ENCODE data around the gene SFSWAP. TPM values are rescaled to one million over a fixed set of nuclear protein-coding genes. Genes with fewer than 3 reads are reported as not detected.
"Not testable (repeated sequence)": the region's sequence is repeated elsewhere in the genome, so short reads cannot be mapped to it uniquely, and the experiment has no call there.

SFSWAP gene
- polyA plus RNA-seq, 2 donors, result 20.8 to 27.9 TPM

DNA sequence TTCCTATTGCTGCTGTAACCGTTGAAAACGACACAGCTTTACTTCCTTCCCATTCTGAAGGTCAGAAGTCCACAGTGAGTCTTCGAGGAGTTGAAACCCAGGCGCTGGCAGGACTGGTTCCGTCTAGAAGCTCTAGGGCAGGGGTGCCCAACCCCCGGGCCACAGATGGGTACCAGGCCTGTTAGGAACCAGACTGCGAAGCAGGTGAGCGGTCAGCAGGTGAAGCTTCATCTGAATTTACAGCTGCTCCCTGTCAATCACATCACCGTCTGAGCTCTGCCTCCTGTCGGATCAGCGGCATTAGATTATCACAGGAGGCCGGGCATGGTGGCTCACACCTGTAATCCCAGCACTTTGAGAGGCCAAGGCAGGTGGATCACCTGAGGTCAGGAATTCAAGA is 12.6 kb upstream of the SFSWAP start:
- H3K4me1 ChIP-seq (ENCODE audit: control insufficient read depth in 2 of 2, insufficient read depth in 2 of 2, low read length in 1 of 2), result no peaks in the 10 kb centered on the region
- H3K27me3 ChIP-seq (ENCODE audit: control insufficient read depth in 1 of 2, insufficient read depth in 2 of 2, low read length in 2 of 2), result no peaks in the 10 kb centered on the region
- 75 to 78% methylated on average over 12 of the region's 12 CpGs for WGBS, 2 donors
- H3K27ac ChIP-seq (ENCODE audit: low read depth in 2 of 2, low read length in 1 of 2), result no peak overlapping the region
- no peak overlapping the region for H3K4me3 ChIP-seq (ENCODE audit: low read depth in 1 of 2, low read length in 2 of 2)
- no peaks in the 10 kb centered on the region for H3K36me3 ChIP-seq (ENCODE audit: control insufficient read depth in 2 of 2, insufficient read depth in 2 of 2, low read length in 1 of 2)
- H3K9me3 ChIP-seq (ENCODE audit: control insufficient read depth in 2 of 2, insufficient read depth in 1 of 2, low read depth in 1 of 2, low read length in 1 of 2), result no peaks in the 10 kb centered on the region

- Histone ChIP-seq H3K9me3 (ENCODE audit: control insufficient read depth in 2 of 2, insufficient read depth in 1 of 2, low read depth in 1 of 2, low read length in 1 of 2) (no peaks in the 10 kb centered on the region), H3K36me3 (ENCODE audit: control insufficient read depth in 2 of 2, insufficient read depth in 2 of 2, low read length in 1 of 2) (no peaks in the 10 kb centered on the region)
- WGBS, 2 donors, result 53 to 62% methylated on average over 5 of the region's 5 CpGs
These were observed 11.5 kb upstream of the SFSWAP start for GRCh38 chr12:131699434-131699833.

GRCh38 chr12:131700271-131700670 is 10.6 kb upstream of the SFSWAP start:
- Histone ChIP-seq H3K9me3 (ENCODE audit: control insufficient read depth in 2 of 2, insufficient read depth in 1 of 2, low read depth in 1 of 2, low read length in 1 of 2) (peaks cover 0 to 3% of the 10 kb centered on the region in 2 donors), H3K4me1 (ENCODE audit: control insufficient read depth in 2 of 2, insufficient read depth in 2 of 2, low read length in 1 of 2) (no peaks in the 10 kb centered on the region), H3K4me3 (ENCODE audit: low read depth in 1 of 2, low read length in 2 of 2) (no peak overlapping the region), H3K36me3 (ENCODE audit: control insufficient read depth in 2 of 2, insufficient read depth in 2 of 2, low read length in 1 of 2) (no peaks in the 10 kb centered on the region), H3K27me3 (ENCODE audit: control insufficient read depth in 1 of 2, insufficient read depth in 2 of 2, low read length in 2 of 2) (no peaks in the 10 kb centered on the region), H3K27ac (ENCODE audit: low read depth in 2 of 2, low read length in 1 of 2) (no peak overlapping the region)
- 81 to 85% methylated on average over 8 of the region's 8 CpGs for WGBS, 2 donors

More at GRCh38 chr12:131699434-131699833, 11.5 kb upstream of the SFSWAP start:
- Histone ChIP-seq H3K27ac (ENCODE audit: low read depth in 2 of 2, low read length in 1 of 2) (no peak overlapping the region), H3K27me3 (ENCODE audit: control insufficient read depth in 1 of 2, insufficient read depth in 2 of 2, low read length in 2 of 2) (no peaks in the 10 kb centered on the region), H3K4me1 (ENCODE audit: control insufficient read depth in 2 of 2, insufficient read depth in 2 of 2, low read length in 1 of 2) (no peaks in the 10 kb centered on the region), H3K4me3 (ENCODE audit: low read depth in 1 of 2, low read length in 2 of 2) (no peak overlapping the region)

GRCh38 chr12:131701705-131702572 is 9.0 kb upstream of the SFSWAP start:
- WGBS, 2 donors, result 90% methylated on average over 10 to 12 of the region's 14 CpGs
- H3K27ac ChIP-seq (ENCODE audit: low read depth in 2 of 2, low read length in 1 of 2), result no peak overlapping the region
- no peak overlapping the region for H3K4me3 ChIP-seq (ENCODE audit: low read depth in 1 of 2, low read length in 2 of 2)
- no peaks in the 10 kb centered on the region for H3K4me1 ChIP-seq (ENCODE audit: control insufficient read depth in 2 of 2, insufficient read depth in 2 of 2, low read length in 1 of 2)
- H3K9me3 ChIP-seq (ENCODE audit: control insufficient read depth in 2 of 2, insufficient read depth in 1 of 2, low read depth in 1 of 2, low read length in 1 of 2), result peaks cover 0 to 3% of the 10 kb centered on the region in 2 donors
- no peaks in the 10 kb centered on the region for H3K27me3 ChIP-seq (ENCODE audit: control insufficient read depth in 1 of 2, insufficient read depth in 2 of 2, low read length in 2 of 2)
- no peaks in the 10 kb centered on the region for H3K36me3 ChIP-seq (ENCODE audit: control insufficient read depth in 2 of 2, insufficient read depth in 2 of 2, low read length in 1 of 2)

DNA sequence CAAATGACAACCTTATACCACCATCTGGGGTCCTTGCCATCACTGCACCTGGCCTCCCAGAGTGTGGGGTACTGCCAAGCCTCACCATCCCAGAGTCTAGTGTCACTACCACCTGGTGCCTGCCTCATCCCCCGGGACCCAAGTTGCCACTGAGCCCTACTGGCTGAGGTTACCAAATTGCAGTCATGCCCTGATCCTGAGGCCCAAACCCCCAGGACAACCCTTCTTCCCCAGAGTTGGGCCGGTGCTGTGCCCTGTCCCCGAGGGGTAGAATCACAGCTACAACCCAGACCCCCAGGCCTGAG is 8.4 kb upstream of the SFSWAP start:
- H3K4me3 ChIP-seq (ENCODE audit: low read depth in 1 of 2, low read length in 2 of 2), result no peak overlapping the region
- no peaks in the 10 kb centered on the region for H3K36me3 ChIP-seq (ENCODE audit: control insufficient read depth in 2 of 2, insufficient read depth in 2 of 2, low read length in 1 of 2)
- H3K27me3 ChIP-seq (ENCODE audit: control insufficient read depth in 1 of 2, insufficient read depth in 2 of 2, low read length in 2 of 2), result no peaks in the 10 kb centered on the region
- 89 to 94% methylated on average over 3 of the region's 3 CpGs for WGBS, 2 donors
- no peaks in the 10 kb centered on the region for H3K4me1 ChIP-seq (ENCODE audit: control insufficient read depth in 2 of 2, insufficient read depth in 2 of 2, low read length in 1 of 2)
- peaks cover 0 to 3% of the 10 kb centered on the region in 2 donors for H3K9me3 ChIP-seq (ENCODE audit: control insufficient read depth in 2 of 2, insufficient read depth in 1 of 2, low read depth in 1 of 2, low read length in 1 of 2)
- no peak overlapping the region for H3K27ac ChIP-seq (ENCODE audit: low read depth in 2 of 2, low read length in 1 of 2)

DNA sequence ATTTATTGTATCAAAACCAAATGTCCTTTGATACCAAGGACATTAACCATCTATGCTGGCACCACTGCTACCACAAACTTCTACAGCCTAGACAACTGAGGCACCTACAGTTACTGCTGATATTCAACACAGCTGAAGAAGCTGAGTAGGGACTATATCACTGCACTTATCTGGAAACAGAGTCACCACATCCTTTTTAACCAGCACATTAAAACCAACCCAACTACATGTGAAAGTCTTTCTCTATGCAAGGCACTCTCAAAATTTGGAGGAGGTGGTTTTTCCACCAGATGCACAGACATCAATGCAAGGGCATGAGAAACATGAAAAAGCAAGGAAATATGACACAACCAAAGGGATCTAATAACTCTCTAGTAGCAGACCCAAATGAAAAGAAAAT is 7.7 kb upstream of the SFSWAP start:
- H3K4me3 ChIP-seq (ENCODE audit: low read depth in 1 of 2, low read length in 2 of 2), result no peak overlapping the region
- H3K27me3 ChIP-seq (ENCODE audit: control insufficient read depth in 1 of 2, insufficient read depth in 2 of 2, low read length in 2 of 2), result no peaks in the 10 kb centered on the region
- no peaks in the 10 kb centered on the region for H3K36me3 ChIP-seq (ENCODE audit: control insufficient read depth in 2 of 2, insufficient read depth in 2 of 2, low read length in 1 of 2)

DNA sequence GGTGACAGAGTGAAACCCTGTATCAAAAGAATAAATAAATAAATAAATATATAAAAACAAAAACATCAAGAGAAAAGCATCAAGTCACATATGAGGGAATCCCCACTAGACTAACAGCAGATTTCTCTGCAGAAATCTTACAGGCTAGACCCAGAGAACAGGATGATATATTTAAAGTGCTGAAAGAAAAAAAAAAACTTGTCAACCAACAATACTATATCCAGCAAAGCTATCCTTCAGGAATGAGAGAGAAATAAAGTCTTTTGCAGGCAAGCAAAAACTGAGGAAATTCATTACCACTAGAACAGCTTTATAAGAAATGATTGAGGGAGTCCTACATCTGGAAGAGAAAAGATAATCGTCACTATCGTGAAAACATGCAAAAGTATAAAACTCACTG is 6.4 kb upstream of the SFSWAP start:
- Histone ChIP-seq H3K4me1 (ENCODE audit: control insufficient read depth in 2 of 2, insufficient read depth in 2 of 2, low read length in 1 of 2) (no peaks in the 10 kb centered on the region), H3K4me3 (ENCODE audit: low read depth in 1 of 2, low read length in 2 of 2) (no peak overlapping the region), H3K36me3 (ENCODE audit: control insufficient read depth in 2 of 2, insufficient read depth in 2 of 2, low read length in 1 of 2) (no peaks in the 10 kb centered on the region), H3K27ac (ENCODE audit: low read depth in 2 of 2, low read length in 1 of 2) (no peak overlapping the region), H3K9me3 (ENCODE audit: control insufficient read depth in 2 of 2, insufficient read depth in 1 of 2, low read depth in 1 of 2, low read length in 1 of 2) (peaks cover 0 to 3% of the 10 kb centered on the region in 2 donors), H3K27me3 (ENCODE audit: control insufficient read depth in 1 of 2, insufficient read depth in 2 of 2, low read length in 2 of 2) (no peaks in the 10 kb centered on the region)
- WGBS, 2 donors, result 97 to 98% methylated on average over 2 of the region's 2 CpGs

More for the DNA sequence above, 7.7 kb upstream of the SFSWAP start:
- Histone ChIP-seq H3K27ac (ENCODE audit: low read depth in 2 of 2, low read length in 1 of 2) (no peak overlapping the region), H3K9me3 (ENCODE audit: control insufficient read depth in 2 of 2, insufficient read depth in 1 of 2, low read depth in 1 of 2, low read length in 1 of 2) (peaks cover 0 to 3% of the 10 kb centered on the region in 2 donors), H3K4me1 (ENCODE audit: control insufficient read depth in 2 of 2, insufficient read depth in 2 of 2, low read length in 1 of 2) (no peaks in the 10 kb centered on the region)

DNA sequence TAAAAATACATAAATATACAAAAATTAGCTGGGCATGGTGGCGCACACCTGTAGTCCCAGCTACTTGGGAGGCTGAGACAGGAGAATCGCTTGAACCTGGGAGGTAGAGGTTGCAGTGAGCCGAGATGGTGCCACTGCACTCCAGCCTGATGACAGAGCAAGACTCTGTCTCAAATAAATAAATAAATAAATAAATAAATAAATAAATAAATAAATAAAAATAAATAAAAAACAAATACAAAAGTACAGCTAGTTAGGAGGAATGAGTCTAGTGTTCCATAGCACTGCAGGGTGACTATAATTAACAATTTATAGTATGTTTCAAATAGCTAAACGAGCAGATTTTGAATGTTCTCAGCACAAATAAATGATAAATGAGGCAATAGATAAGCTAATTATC is 4.2 kb upstream of the SFSWAP start:
- WGBS, 2 donors, result 79 to 86% methylated on average over 4 of the region's 4 CpGs
- H3K36me3 ChIP-seq (ENCODE audit: control insufficient read depth in 2 of 2, insufficient read depth in 2 of 2, low read length in 1 of 2); H3K4me3 ChIP-seq (ENCODE audit: low read depth in 1 of 2, low read length in 2 of 2); H3K27me3 ChIP-seq (ENCODE audit: control insufficient read depth in 1 of 2, insufficient read depth in 2 of 2, low read length in 2 of 2); H3K27ac ChIP-seq (ENCODE audit: low read depth in 2 of 2, low read length in 1 of 2); H3K9me3 ChIP-seq (ENCODE audit: control insufficient read depth in 2 of 2, insufficient read depth in 1 of 2, low read depth in 1 of 2, low read length in 1 of 2); H3K4me1 ChIP-seq (ENCODE audit: control insufficient read depth in 2 of 2, insufficient read depth in 2 of 2, low read length in 1 of 2): not testable (repeated sequence)

DNA sequence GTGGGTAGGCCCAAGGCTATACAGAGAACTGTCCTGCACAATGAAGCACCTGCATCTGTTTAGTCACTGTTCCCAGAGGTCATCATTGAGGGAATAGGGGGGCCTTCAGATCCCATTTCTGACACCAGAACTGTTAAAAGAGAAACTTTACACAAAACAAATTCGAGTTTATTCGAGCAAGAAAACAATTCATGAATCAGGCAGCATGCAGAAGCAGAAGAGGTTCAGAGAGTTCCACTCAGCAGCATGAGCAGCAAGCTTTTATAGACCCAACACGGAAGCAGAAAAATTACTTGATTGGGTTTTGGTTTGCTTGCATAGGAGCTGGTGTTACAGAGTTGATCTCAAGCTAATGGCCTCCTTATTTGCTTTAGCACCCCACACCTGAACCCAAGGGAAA is 1.7 kb upstream of the SFSWAP start:
- Histone ChIP-seq H3K27ac (ENCODE audit: low read depth in 2 of 2, low read length in 1 of 2) (no peak overlapping the region), H3K4me1 (ENCODE audit: control insufficient read depth in 2 of 2, insufficient read depth in 2 of 2, low read length in 1 of 2) (peaks cover 6% of the 10 kb centered on the region in 2 donors), H3K36me3 (ENCODE audit: control insufficient read depth in 2 of 2, insufficient read depth in 2 of 2, low read length in 1 of 2) (no peaks in the 10 kb centered on the region), H3K27me3 (ENCODE audit: control insufficient read depth in 1 of 2, insufficient read depth in 2 of 2, low read length in 2 of 2) (no peaks in the 10 kb centered on the region), H3K4me3 (ENCODE audit: low read depth in 1 of 2, low read length in 2 of 2) (no peak overlapping the region), H3K9me3 (ENCODE audit: control insufficient read depth in 2 of 2, insufficient read depth in 1 of 2, low read depth in 1 of 2, low read length in 1 of 2) (peaks cover 0 to 3% of the 10 kb centered on the region in 2 donors)
- WGBS, 2 donors, result 95 to 96% methylated on average over 3 of the region's 3 CpGs

DNA sequence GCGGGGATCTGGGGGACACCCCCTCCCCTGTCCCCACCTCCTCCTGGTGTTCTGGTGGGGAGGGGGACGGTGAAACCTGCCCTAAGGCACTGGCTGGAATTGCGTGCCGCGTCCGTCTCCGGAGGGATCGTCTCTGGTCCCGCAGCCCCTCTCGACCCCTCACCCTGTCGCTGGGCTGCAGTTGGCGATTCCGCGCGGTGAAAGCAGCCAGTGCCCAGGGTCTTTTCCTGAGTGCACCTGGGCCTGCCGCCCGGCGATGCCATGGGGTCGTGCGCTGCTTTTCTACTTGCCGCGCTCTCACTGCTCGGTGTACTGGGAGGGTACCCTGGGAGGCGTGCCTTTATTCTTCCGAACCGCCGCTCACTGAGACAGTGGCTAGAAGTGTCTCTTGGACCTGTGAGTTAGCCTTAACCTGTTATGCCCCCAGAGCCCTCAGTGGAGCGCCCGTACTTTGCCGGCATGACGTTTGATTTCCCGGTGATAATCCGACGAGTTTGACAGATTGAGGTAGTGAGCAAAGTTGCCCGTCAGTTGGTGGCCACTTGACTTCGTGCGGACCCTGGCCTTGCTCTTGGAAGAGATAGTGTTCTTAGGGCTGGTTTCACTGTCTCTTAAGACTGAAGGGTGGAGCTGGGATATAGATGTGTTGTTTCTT is 788 bp downstream of the SFSWAP start:
- Histone ChIP-seq H3K27ac (ENCODE audit: low read depth in 2 of 2, low read length in 1 of 2) (peak overlapping the region in 1 of 2 donors; percentile 80), H3K9me3 (ENCODE audit: control insufficient read depth in 2 of 2, insufficient read depth in 1 of 2, low read depth in 1 of 2, low read length in 1 of 2) (no peaks in the 10 kb centered on the region), H3K4me3 (ENCODE audit: low read depth in 1 of 2, low read length in 2 of 2) (peak overlapping the region; percentile 92 to 97), H3K36me3 (ENCODE audit: control insufficient read depth in 2 of 2, insufficient read depth in 2 of 2, low read length in 1 of 2) (peaks cover 3 to 10% of the 10 kb centered on the region in 2 donors), H3K27me3 (ENCODE audit: control insufficient read depth in 1 of 2, insufficient read depth in 2 of 2, low read length in 2 of 2) (no peaks in the 10 kb centered on the region), H3K4me1 (ENCODE audit: control insufficient read depth in 2 of 2, insufficient read depth in 2 of 2, low read length in 1 of 2) (peaks cover 6% of the 10 kb centered on the region in 2 donors)
- WGBS, 2 donors, result 0 to 1% methylated on average over 37 of the region's 37 CpGs

Measured in esophagus (tissue), 2 donors.